ENCODE results near the gene SPRR2D.

Gene SPRR2D

DNA sequence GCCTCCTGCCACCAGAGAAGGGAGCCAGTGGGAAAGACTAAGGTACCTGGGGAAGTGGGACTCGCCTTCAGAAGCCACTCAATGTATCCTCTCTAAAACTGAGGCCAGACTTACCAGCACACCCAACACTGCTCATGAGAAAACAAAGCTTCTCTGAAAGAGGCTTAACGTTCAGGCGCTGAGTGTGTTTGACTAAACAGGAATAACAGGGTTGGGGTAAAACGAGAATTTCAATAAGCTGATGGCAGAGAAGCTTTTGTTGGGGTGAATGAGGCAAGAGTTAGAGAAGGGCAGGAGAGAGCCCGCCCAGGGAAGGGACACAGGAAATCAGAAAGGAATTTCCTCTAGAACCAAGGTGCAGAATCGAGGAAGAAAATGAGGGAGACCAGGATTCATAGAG lies 41.1 kb downstream of the SPRR2D start:
- Histone ChIP-seq H3K79me2 (no peaks in the 10 kb centered on the region), H3K4me2 (ENCODE audit: low read length) (no peak overlapping the region), H3K9ac (no peak overlapping the region), H3K9me3 (ENCODE audit: control insufficient read depth, low read length) (no peaks in the 10 kb centered on the region), H3K4me1 (no peaks in the 10 kb centered on the region), H3K27me3 (ENCODE audit: control insufficient read depth, insufficient read depth, low read length) (no peaks in the 10 kb centered on the region), H2AFZ (no peak overlapping the region), H3K4me3 (ENCODE audit: low read depth, low read length) (no peak overlapping the region), H3K27ac (no peak overlapping the region), H3K36me3 (ENCODE audit: control insufficient read depth, insufficient read depth, low read length) (no peaks in the 10 kb centered on the region)
- TF ChIP-seq, protein P1, sequence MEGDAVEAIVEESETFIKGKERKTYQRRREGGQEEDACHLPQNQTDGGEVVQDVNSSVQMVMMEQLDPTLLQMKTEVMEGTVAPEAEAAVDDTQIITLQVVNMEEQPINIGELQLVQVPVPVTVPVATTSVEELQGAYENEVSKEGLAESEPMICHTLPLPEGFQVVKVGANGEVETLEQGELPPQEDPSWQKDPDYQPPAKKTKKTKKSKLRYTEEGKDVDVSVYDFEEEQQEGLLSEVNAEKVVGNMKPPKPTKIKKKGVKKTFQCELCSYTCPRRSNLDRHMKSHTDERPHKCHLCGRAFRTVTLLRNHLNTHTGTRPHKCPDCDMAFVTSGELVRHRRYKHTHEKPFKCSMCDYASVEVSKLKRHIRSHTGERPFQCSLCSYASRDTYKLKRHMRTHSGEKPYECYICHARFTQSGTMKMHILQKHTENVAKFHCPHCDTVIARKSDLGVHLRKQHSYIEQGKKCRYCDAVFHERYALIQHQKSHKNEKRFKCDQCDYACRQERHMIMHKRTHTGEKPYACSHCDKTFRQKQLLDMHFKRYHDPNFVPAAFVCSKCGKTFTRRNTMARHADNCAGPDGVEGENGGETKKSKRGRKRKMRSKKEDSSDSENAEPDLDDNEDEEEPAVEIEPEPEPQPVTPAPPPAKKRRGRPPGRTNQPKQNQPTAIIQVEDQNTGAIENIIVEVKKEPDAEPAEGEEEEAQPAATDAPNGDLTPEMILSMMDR (IDR thresholded peaks at IDR 0.05), result no peak

DNA sequence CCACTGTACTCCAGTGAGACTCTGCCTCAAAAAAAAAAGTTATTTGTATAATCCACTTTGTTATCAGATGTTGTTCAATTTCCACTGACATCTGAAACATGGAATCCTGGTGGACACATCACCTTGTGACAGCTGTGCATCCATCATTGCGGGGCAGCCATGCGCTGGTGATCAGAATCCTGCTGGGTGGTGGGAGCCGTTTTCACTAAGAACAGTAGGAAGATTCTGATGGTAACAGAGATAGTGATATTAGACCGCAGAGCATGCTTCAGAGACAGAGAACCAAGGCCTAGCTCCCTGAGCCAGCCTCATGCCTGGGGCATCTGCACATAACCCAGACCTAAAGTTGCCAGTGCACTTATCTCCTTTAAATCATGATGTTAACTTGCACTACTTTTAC lies 42.4 kb downstream of the SPRR2D start:
- no peak overlapping the region for H3K4me3 ChIP-seq (ENCODE audit: low read depth, low read length)
- H3K79me2 ChIP-seq, result no peaks in the 10 kb centered on the region
- no peak overlapping the region for H2AFZ ChIP-seq
- no peaks in the 10 kb centered on the region for H3K36me3 ChIP-seq (ENCODE audit: control insufficient read depth, insufficient read depth, low read length)
- no peaks in the 10 kb centered on the region for H3K27me3 ChIP-seq (ENCODE audit: control insufficient read depth, insufficient read depth, low read length)
- no peaks in the 10 kb centered on the region for H3K9me3 ChIP-seq (ENCODE audit: control insufficient read depth, low read length)
- no peak overlapping the region for H3K4me2 ChIP-seq (ENCODE audit: low read length)
- H3K27ac ChIP-seq, result no peak overlapping the region
- no peaks in the 10 kb centered on the region for H3K4me1 ChIP-seq
- TF ChIP-seq, protein P1 (IDR thresholded peaks at IDR 0.05), result no peak
- H3K9ac ChIP-seq, result no peak overlapping the region

- Histone ChIP-seq H3K4me1 (no peaks in the 10 kb centered on the region), H3K79me2 (no peaks in the 10 kb centered on the region), H3K27me3 (ENCODE audit: control insufficient read depth, insufficient read depth, low read length) (no peaks in the 10 kb centered on the region), H3K4me3 (ENCODE audit: low read depth, low read length) (no peak overlapping the region), H2AFZ (no peak overlapping the region), H3K36me3 (ENCODE audit: control insufficient read depth, insufficient read depth, low read length) (no peaks in the 10 kb centered on the region), H3K4me2 (ENCODE audit: low read length) (no peak overlapping the region), H3K9ac (no peak overlapping the region), H3K9me3 (ENCODE audit: control insufficient read depth, low read length) (no peaks in the 10 kb centered on the region), H3K27ac (no peak overlapping the region)
- TF ChIP-seq, protein P1 (IDR thresholded peaks at IDR 0.05), result no peak
Observed at GRCh38 chr1:152997901-152998300, 43.0 kb downstream of the SPRR2D start.

- TF ChIP-seq, protein P1 (IDR thresholded peaks at IDR 0.05), result no peak
Observed at GRCh38 chr1:152996633-152997400, 44.1 kb downstream of the SPRR2D start.

GRCh38 chr1:152995842-152996241 lies 45.1 kb downstream of the SPRR2D start:
- H3K27ac ChIP-seq, result no peak overlapping the region
- H3K79me2 ChIP-seq, result no peaks in the 10 kb centered on the region
- no peaks in the 10 kb centered on the region for H3K27me3 ChIP-seq (ENCODE audit: control insufficient read depth, insufficient read depth, low read length)
- TF ChIP-seq, protein P1 (IDR thresholded peaks at IDR 0.05), result no peak
- H3K9me3 ChIP-seq (ENCODE audit: control insufficient read depth, low read length), result no peaks in the 10 kb centered on the region
- no peak overlapping the region for H3K4me2 ChIP-seq (ENCODE audit: low read length)
- no peaks in the 10 kb centered on the region for H3K4me1 ChIP-seq
- no peak overlapping the region for H3K4me3 ChIP-seq (ENCODE audit: low read depth, low read length)
- no peak overlapping the region for H2AFZ ChIP-seq
- H3K36me3 ChIP-seq (ENCODE audit: control insufficient read depth, insufficient read depth, low read length), result no peaks in the 10 kb centered on the region
- no peak overlapping the region for H3K9ac ChIP-seq

More at GRCh38 chr1:152996633-152997400, 44.1 kb downstream of the SPRR2D start:
- H2AFZ ChIP-seq, result no peak overlapping the region
- no peak overlapping the region for H3K4me2 ChIP-seq (ENCODE audit: low read length)
- no peaks in the 10 kb centered on the region for H3K27me3 ChIP-seq (ENCODE audit: control insufficient read depth, insufficient read depth, low read length)
- no peaks in the 10 kb centered on the region for H3K9me3 ChIP-seq (ENCODE audit: control insufficient read depth, low read length)
- H3K4me3 ChIP-seq (ENCODE audit: low read depth, low read length), result no peak overlapping the region
- no peaks in the 10 kb centered on the region for H3K36me3 ChIP-seq (ENCODE audit: control insufficient read depth, insufficient read depth, low read length)
- no peak overlapping the region for H3K27ac ChIP-seq
- no peak overlapping the region for H3K9ac ChIP-seq
- no peaks in the 10 kb centered on the region for H3K79me2 ChIP-seq
- no peaks in the 10 kb centered on the region for H3K4me1 ChIP-seq
